Measurements from ENCODE around the gene XYLB. TPM values are rescaled to one million over a fixed set of nuclear protein-coding genes. Genes with fewer than 3 reads are reported as not detected.

Gene XYLB
- total RNA-seq, 1 experiment from 2014 or later, result 14.0 TPM

DNA sequence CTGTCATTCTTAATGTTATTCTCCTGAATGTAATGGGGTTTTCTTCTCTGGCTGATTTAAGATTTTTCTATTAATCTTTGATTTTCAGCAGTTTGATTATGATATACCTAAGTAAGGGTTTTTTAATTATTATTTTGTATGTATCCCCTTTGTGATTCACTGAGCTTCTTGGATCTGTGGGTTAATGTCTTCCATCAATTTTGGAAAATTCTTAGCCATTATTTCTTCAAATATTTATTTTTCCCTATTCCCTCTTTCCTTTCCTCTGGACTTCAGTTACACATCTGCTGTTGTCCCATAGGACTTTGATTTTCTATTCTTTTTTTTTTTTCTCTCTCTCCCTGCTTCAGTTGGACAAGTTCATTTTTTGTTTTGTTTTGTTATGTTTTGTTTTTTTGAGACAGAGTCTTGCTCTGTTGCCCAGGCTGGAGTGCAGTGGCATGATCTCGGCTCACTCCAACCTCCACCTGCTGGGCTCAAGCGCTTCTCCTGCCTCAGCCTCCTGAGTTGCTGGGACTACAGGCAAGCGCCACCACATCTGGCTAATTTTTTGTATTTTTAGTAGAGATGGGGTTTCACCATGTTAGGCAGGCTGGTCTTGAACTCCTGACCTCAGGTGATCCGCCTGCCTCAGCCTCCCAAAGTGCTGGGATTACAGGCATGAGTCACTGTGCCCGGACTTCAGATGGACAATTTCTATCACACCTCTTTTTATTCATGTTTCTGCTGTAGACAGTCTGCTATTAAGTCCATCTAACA, 40.6 kb downstream of the XYLB start:
- Histone ChIP-seq H3K36me3 (ENCODE audit: control insufficient read depth in 1 of 2, insufficient read depth in 2 of 2, low read length in 2 of 2) (peaks cover 0 to 12% of the 10 kb centered on the region in 2 experiments; a peak in 1 of 4 replicates), H3K9me3 (ENCODE audit: control insufficient read depth in 1 of 2, insufficient read depth in 1 of 2, low read depth in 1 of 2, low read length in 2 of 2) (peaks cover 0 to 13% of the 10 kb centered on the region in 2 experiments; a peak in 1 of 4 replicates), H2AFZ (ENCODE audit: low read depth, low read length, poor library complexity, severe bottlenecking) (no peak overlapping the region), H3K4me1 (ENCODE audit: control insufficient read depth in 1 of 2, insufficient read depth in 2 of 2, low read length in 2 of 2) (no peaks in the 10 kb centered on the region), H3K27me3 (ENCODE audit: insufficient read depth, low read length) (no peaks in the 10 kb centered on the region), H3K79me2 (ENCODE audit: insufficient read depth, low read length) (no peaks in the 10 kb centered on the region), H3K9ac (ENCODE audit: low read length) (no peak overlapping the region), H3K4me3 (replicated peaks in 1 of 2; ENCODE audit: low read depth in 1 of 2, low read length in 2 of 2) (no peak overlapping the region), H3K9me2 (ENCODE audit: insufficient read depth) (no peaks in the 10 kb centered on the region), H4K20me1 (ENCODE audit: insufficient read depth) (no peaks in the 10 kb centered on the region), H3K27ac (ENCODE audit: low read depth, low read length) (no peak overlapping the region), H3K4me2 (ENCODE audit: low read length) (no peak overlapping the region)
- no TSS peak for BruUV-seq (replicated peaks)
- POLR2A ChIA-PET, result no interaction called here
- intact Hi-C loops (cut with micrococcal nuclease), result no loop called here
- DNase-seq (ENCODE audit: low read depth, low spot score) (no peak), ATAC-seq (no peak)
- RAD21 ChIA-PET (ENCODE audit: low non-redundant PET in 1 of 2, low total read pairs in 2 of 2, uncharacterized antibody in 2 of 2, unreplicated experiment in 2 of 2), result no interaction called here
- CTCF ChIA-PET, result no interaction called here
- TF ChIP-seq SRF (IDR thresholded peaks at IDR 0.05; ENCODE audit: low read depth) (no peak), SIN3A (IDR thresholded peaks at IDR 0.05; ENCODE audit: low read depth) (no peak), CBX3 (IDR thresholded peaks at IDR 0.05; ENCODE audit: low read depth) (no peak), EZH2 (IDR thresholded peaks at IDR 0.05) (no peak), ZFX (IDR thresholded peaks at IDR 0.05) (no peak), POLR2AphosphoS5 (IDR thresholded peaks at IDR 0.05; ENCODE audit: low read depth, low read length) (no peak), EGR1 (IDR thresholded peaks at IDR 0.05; ENCODE audit: low read depth) (no peak), YY1 (IDR thresholded peaks at IDR 0.05; ENCODE audit: extremely low read depth, insufficient replicate concordance, low read depth, low read length) (no peak), ZNF274 (IDR thresholded peaks at IDR 0.05; ENCODE audit: low read depth, low read length) (no peak)
- TF ChIP-seq, protein P1, sequence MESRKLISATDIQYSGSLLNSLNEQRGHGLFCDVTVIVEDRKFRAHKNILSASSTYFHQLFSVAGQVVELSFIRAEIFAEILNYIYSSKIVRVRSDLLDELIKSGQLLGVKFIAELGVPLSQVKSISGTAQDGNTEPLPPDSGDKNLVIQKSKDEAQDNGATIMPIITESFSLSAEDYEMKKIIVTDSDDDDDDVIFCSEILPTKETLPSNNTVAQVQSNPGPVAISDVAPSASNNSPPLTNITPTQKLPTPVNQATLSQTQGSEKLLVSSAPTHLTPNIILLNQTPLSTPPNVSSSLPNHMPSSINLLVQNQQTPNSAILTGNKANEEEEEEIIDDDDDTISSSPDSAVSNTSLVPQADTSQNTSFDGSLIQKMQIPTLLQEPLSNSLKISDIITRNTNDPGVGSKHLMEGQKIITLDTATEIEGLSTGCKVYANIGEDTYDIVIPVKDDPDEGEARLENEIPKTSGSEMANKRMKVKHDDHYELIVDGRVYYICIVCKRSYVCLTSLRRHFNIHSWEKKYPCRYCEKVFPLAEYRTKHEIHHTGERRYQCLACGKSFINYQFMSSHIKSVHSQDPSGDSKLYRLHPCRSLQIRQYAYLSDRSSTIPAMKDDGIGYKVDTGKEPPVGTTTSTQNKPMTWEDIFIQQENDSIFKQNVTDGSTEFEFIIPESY (IDR thresholded peaks at IDR 0.05; ENCODE audit: extremely low read depth, insufficient replicate concordance, low read length), result no peak
- TF ChIP-seq, protein P2, sequence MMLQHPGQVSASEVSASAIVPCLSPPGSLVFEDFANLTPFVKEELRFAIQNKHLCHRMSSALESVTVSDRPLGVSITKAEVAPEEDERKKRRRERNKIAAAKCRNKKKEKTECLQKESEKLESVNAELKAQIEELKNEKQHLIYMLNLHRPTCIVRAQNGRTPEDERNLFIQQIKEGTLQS (IDR thresholded peaks at IDR 0.05), result no peak
- TF ChIP-seq, protein P3, sequence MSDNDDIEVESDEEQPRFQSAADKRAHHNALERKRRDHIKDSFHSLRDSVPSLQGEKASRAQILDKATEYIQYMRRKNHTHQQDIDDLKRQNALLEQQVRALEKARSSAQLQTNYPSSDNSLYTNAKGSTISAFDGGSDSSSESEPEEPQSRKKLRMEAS (IDR thresholded peaks at IDR 0.05), result no peak
- TF ChIP-seq, protein P4, sequence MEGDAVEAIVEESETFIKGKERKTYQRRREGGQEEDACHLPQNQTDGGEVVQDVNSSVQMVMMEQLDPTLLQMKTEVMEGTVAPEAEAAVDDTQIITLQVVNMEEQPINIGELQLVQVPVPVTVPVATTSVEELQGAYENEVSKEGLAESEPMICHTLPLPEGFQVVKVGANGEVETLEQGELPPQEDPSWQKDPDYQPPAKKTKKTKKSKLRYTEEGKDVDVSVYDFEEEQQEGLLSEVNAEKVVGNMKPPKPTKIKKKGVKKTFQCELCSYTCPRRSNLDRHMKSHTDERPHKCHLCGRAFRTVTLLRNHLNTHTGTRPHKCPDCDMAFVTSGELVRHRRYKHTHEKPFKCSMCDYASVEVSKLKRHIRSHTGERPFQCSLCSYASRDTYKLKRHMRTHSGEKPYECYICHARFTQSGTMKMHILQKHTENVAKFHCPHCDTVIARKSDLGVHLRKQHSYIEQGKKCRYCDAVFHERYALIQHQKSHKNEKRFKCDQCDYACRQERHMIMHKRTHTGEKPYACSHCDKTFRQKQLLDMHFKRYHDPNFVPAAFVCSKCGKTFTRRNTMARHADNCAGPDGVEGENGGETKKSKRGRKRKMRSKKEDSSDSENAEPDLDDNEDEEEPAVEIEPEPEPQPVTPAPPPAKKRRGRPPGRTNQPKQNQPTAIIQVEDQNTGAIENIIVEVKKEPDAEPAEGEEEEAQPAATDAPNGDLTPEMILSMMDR (IDR thresholded peaks at IDR 0.05 in 2 of 3, conservative IDR thresholded peaks at IDR 0.05 in 1 of 3; ENCODE audit: borderline replicate concordance in 1 of 3, insufficient read depth in 1 of 3, low read depth in 2 of 3, low read length in 2 of 3), result no peak
